Activated CD8-positive, alpha-beta memory T cell treated with anti-CD3 and anti-CD28 coated beads, Interleukin-2, amount 10 ng/mL, durations not matched to agents 7 days and 5 days (primary cell): ENCODE measurements around the gene STON2. TPM values are rescaled to one million over a fixed set of nuclear protein-coding genes. Genes with fewer than 3 reads are reported as not detected.

Source experiments
- ATAC-seq: fragments of 150-1000 bp; cut with Tn5 transposase; one replicate; pipeline ENCODE4 v1.10.0; 2021; ENCODE audit warnings: moderate library complexity
- CTCF ChIA-PET: fragments of 350-600 bp; sonication (Branson Sonifier 250); formaldehyde crosslinking; loops from one replicate; lab custom pipeline; 2021; ENCODE audit warnings: antibody characterized with exemption; lab: Charles Lee
- DNase-seq: peaks from one replicate; pipeline ENCODE4 v3.0.0-alpha.2; 2020
- H3K27ac Mint-ChIP-seq: one replicate; pipeline ENCODE4 v1.8.0; 2021; ENCODE audit warnings: mild to moderate bottlenecking, mixed read lengths
- H3K27me3 Mint-ChIP-seq: one replicate; pipeline ENCODE4 v1.8.0; 2021; ENCODE audit warnings: mixed read lengths
- H3K36me3 Mint-ChIP-seq: one replicate; pipeline ENCODE4 v1.8.0; 2021; ENCODE audit warnings: mild to moderate bottlenecking, mixed read lengths
- H3K4me1 Mint-ChIP-seq: one replicate; pipeline ENCODE4 v1.8.0; 2021; ENCODE audit warnings: mixed read lengths
- H3K4me3 Mint-ChIP-seq: one replicate; pipeline ENCODE4 v1.8.0; 2021; ENCODE audit warnings: mild to moderate bottlenecking, moderate library complexity, mixed read lengths
- H3K9me3 Mint-ChIP-seq: one replicate; pipeline ENCODE4 v1.8.0; 2022; ENCODE audit warnings: low read depth, mixed read lengths
- total RNA-seq, 2 experiments: library from RNA; stranded (reverse); gene quantifications; one replicate each; pipeline ENCODE4 v1.2.3, GENCODE V29; 2021

STON2 gene
- total RNA-seq, 2 experiments from 2014 or later, result 0.20 to 0.66 TPM

DNA sequence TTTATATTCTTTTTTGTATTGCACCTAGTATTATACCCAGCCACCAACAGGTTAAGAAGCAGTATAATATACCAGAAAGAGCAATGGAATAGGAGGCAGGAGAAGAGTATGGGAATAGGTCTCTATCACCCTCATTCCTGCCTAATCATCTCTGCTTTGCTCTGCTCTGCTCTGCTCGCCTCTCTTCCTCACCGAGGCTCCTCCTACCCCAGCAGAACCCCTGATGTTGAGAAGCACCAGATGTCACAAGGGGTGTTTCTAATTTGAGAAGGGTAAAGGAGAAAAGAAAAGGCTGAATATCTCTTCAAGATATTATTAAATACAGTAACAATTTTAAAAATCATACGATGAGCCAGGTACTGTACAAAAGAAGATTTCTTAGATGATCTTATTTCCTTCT lies 89.0 kb downstream of the STON2 start:
- H3K27ac Mint-ChIP-seq, result no peak overlapping the region
- CTCF ChIA-PET, result no interaction called here
- H3K4me1 Mint-ChIP-seq, result no peaks in the 10 kb centered on the region

DNA sequence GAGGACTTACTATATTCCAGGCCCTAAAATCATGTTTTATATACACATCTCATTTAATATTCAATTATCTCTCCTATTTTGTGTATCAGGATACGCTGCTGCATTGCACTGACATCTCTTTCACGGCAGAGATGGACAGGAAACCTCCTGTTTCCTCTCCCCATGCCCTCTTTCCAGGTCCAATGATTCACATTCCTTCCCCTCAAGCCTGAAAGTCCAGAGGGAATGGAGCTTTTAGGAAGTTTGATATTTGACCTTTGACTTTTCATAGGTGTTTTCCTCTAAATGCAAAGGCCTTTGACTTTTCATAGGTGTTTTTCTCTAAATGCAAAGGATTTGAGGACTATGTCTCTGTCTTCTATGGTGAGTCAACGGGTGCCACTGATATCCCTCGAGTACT lies 89.5 kb downstream of the STON2 start:
- H3K27ac Mint-ChIP-seq, result no peak overlapping the region
- H3K9me3 Mint-ChIP-seq, result no peaks in the 10 kb centered on the region
- no peaks in the 10 kb centered on the region for H3K36me3 Mint-ChIP-seq
- peaks cover 3% of the 10 kb centered on the region for H3K4me1 Mint-ChIP-seq
- H3K4me3 Mint-ChIP-seq, result no peak overlapping the region
- CTCF ChIA-PET, result no interaction called here
- peaks cover 23% of the 10 kb centered on the region for H3K27me3 Mint-ChIP-seq
- no peak for DNase-seq
- no peak for ATAC-seq

More for the DNA sequence above, 89.0 kb downstream of the STON2 start:
- Mint-ChIP-seq H3K9me3 (no peaks in the 10 kb centered on the region), H3K36me3 (no peaks in the 10 kb centered on the region), H3K4me3 (no peak overlapping the region), H3K27me3 (peaks cover 23% of the 10 kb centered on the region)
- DNase-seq (no peak), ATAC-seq (no peak)

DNA sequence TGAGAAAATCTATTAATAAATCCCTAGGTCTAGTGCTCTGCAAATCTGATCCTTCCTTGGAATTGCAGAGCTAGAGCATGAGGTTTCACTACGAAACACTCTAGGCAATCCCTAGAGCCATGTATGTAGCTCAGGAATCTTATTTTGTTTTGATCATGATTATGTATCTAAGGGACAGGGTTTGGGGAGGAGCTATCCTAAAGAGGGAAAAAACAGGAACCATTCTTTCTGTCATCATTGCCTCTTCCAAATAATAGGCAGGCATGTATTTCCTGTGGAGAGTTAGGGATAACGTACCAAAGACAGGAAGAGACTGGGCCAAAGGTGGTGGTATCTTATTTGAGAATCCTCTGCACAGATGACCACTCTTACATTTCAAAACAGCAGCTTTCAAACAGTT lies 90.6 kb downstream of the STON2 start:
- Mint-ChIP-seq H3K27me3 (peaks cover 23% of the 10 kb centered on the region), H3K4me3 (no peak overlapping the region)

DNA sequence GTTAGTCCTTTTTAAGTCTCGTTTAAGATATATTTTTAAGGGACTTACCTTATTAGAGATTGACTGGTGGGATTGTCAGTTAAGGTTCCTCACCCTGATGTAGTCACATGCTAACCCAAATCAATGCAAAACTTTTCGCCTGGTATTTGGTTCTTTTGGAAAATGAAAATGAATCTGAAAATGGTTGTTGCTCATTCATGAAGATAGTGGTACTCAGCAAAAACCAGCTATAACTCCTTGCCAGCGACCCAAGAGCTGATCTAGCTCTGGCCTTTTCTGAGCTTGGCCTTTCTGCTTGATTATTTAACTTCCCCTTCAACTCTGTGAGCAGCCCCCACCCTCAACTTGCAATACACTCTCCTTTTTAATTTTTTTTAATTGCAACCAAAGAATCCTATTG lies 94.4 kb downstream of the STON2 start:
- no peak overlapping the region for H3K4me3 Mint-ChIP-seq
- H3K27me3 Mint-ChIP-seq, result peaks cover 13% of the 10 kb centered on the region
- no peaks in the 10 kb centered on the region for H3K9me3 Mint-ChIP-seq
- CTCF ChIA-PET, result no interaction called here
- DNase-seq (no peak), ATAC-seq (no peak)
- H3K36me3 Mint-ChIP-seq, result no peaks in the 10 kb centered on the region
- peaks cover 21% of the 10 kb centered on the region for H3K4me1 Mint-ChIP-seq
- no peak overlapping the region for H3K27ac Mint-ChIP-seq

More for the DNA sequence above, 90.6 kb downstream of the STON2 start:
- Mint-ChIP-seq H3K36me3 (no peaks in the 10 kb centered on the region), H3K9me3 (no peaks in the 10 kb centered on the region), H3K4me1 (peaks cover 4% of the 10 kb centered on the region), H3K27ac (no peak overlapping the region)
- DNase-seq, result no peak
- no peak for ATAC-seq
- CTCF ChIA-PET, result interaction anchor here (1.2 kb wide), 1 partner anchor 155 kb away, joined by 4 read pairs; no protein-coding TSS in a partner anchor

DNA sequence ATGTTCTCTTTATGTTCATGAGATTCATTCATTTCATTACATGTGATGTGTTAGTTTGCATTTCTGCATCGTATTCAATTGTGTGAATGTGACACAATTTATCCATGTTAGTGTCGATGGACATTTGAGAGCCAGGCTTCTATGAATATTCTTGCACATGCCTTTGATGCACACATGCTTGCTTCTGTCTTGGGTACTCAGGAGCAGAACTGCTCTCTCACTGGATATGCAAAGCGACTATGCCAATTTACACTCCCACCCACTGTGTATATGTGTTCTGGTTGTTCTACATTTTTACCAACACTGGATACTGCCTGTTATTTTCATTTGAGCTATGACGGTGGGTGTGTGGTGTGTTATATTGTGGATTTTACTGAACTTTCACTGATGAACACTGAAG lies 95.1 kb downstream of the STON2 start:
- DNase-seq (no peak), ATAC-seq (no peak)
- peaks cover 10% of the 10 kb centered on the region for H3K27me3 Mint-ChIP-seq
- no peak overlapping the region for H3K27ac Mint-ChIP-seq
- H3K36me3 Mint-ChIP-seq, result no peaks in the 10 kb centered on the region
- no peak overlapping the region for H3K4me3 Mint-ChIP-seq
- peaks cover 21% of the 10 kb centered on the region for H3K4me1 Mint-ChIP-seq
- H3K9me3 Mint-ChIP-seq, result no peaks in the 10 kb centered on the region
- CTCF ChIA-PET, result no interaction called here

DNA sequence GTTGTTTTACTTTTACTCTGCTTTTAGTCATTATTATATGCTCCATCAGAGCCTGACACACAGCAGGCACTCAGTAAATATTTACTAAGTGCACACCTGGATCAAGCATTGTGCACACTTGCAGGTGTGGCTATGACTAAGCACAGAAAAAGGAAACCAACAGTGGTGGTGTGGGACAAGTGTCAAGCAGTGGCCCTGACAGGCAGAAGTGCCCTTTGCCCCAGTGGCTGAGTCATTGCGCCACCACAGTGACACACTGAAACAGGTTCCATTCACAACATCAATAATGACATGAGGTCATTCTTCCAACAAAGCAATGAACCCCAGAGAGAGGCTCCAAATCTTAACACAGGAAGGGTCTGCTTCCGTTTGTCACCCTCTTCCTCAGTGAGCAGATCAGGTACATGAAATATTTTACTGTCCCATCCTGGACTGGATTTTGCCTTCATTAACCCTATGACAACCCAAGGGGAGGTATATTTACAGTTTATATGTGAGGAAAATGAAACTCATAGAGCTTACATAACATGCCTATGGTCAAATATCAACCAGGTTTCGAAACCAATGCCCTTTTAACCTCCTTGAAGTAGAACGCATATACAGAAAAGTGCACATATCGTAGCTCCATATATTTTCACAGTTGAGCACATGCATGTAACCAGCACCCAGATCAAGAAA lies 96.7 kb downstream of the STON2 start:
- Mint-ChIP-seq H3K27ac (no peak overlapping the region), H3K4me3 (no peak overlapping the region), H3K4me1 (peaks cover 21% of the 10 kb centered on the region), H3K9me3 (no peaks in the 10 kb centered on the region), H3K36me3 (no peaks in the 10 kb centered on the region), H3K27me3 (peaks cover 8% of the 10 kb centered on the region)
- ATAC-seq (peak; percentile 92), DNase-seq (peak; percentile 83)
- CTCF ChIA-PET, result no interaction called here

DNA sequence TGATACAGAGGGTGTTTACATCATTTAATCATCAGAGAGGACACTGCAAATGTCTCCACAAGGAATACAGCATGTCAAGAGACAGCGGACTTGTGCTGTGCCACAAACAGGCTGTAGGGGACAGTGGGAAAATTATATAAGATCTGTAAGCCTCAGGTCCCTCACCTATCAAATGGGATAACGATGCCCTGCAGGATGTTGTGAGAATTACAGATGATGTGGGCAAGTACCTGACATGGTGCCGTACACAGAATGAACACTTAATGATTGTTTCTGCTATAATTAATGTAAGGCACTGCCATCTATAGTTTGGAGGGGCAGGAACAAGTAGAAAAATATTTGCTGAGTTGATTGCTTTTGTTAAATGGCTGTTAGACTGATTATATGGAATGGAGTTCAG lies 97.5 kb downstream of the STON2 start:
- DNase-seq (no peak), ATAC-seq (no peak)
- H3K4me1 Mint-ChIP-seq, result peaks cover 21% of the 10 kb centered on the region
- H3K4me3 Mint-ChIP-seq, result no peak overlapping the region
- no peaks in the 10 kb centered on the region for H3K9me3 Mint-ChIP-seq
- no peak overlapping the region for H3K27ac Mint-ChIP-seq
- CTCF ChIA-PET, result no interaction called here
- no peaks in the 10 kb centered on the region for H3K36me3 Mint-ChIP-seq
- H3K27me3 Mint-ChIP-seq, result peaks cover 8% of the 10 kb centered on the region

DNA sequence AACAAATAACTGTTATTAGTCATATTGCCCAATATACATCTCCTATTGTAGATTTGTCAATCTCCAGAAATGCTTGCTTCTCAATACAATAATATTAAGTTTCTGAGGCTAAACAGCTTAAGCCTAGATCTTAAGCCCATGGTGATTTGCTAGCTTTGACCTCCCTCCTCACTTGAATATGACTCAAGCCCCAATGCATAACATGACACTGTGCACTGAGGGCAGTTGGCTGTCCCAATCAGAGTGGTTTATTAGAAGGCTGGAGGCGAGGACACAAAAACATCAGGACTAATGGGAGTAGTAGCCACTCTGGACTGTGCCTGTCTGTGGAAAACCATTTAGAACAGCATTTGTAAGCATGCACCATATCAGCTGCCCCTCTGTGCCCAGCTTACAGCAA lies 98.3 kb downstream of the STON2 start:
- Mint-ChIP-seq H3K4me3 (no peak overlapping the region), H3K27me3 (peaks cover 10% of the 10 kb centered on the region), H3K9me3 (no peaks in the 10 kb centered on the region), H3K36me3 (no peaks in the 10 kb centered on the region), H3K4me1 (peaks cover 21% of the 10 kb centered on the region), H3K27ac (no peak overlapping the region)
- ATAC-seq, result no peak
- CTCF ChIA-PET, result interaction anchor here (1.0 kb wide), 1 partner anchor 162 kb away, joined by 3 read pairs; no protein-coding TSS in a partner anchor
- DNase-seq, result no peak

DNA sequence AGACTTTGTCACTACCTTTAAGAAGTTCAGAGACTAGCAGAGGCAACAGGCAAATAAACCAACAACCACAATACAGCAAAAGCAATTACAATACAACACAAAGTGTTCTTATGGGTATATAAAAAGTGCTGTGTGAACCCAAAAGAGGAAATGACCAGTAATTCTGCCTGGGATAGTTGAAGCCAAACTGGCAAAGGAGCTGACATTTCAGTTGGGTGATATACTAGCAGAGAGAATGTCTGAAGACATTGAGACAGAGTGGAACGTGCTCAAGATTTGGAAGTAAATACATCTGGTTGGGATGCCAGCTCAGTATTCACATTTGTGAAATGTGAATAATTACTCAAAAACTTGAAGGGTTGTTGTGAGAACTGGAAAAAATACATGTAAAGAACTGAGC lies 98.8 kb downstream of the STON2 start:
- no peak for DNase-seq
- Mint-ChIP-seq H3K27ac (no peak overlapping the region), H3K9me3 (no peaks in the 10 kb centered on the region), H3K36me3 (no peaks in the 10 kb centered on the region), H3K4me3 (no peak overlapping the region), H3K4me1 (peaks cover 21% of the 10 kb centered on the region), H3K27me3 (peaks cover 6% of the 10 kb centered on the region)
- CTCF ChIA-PET, result interaction anchor here (1.0 kb wide), 1 partner anchor 163 kb away, joined by 3 read pairs; no protein-coding TSS in a partner anchor
- ATAC-seq, result no peak

DNA sequence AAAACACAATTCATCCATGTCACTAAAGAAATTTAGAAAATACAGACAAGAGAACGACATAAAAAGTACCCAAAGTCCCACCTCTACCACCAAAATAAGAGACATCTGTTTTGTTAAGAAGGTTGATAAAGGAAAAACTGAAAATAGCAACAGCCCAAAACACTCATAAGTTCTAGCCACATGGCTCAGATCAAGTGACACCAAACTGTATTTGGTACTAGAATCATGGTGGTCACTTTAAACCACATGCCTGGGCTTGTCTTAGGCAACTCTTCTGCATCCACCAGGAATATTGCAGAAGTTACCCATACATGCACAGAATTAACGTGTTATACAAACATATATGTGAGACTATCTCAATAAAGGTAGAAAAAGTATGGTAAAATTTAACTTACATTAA lies 101.2 kb downstream of the STON2 start:
- CTCF ChIA-PET, result no interaction called here
- H3K36me3 Mint-ChIP-seq, result no peaks in the 10 kb centered on the region
- H3K4me1 Mint-ChIP-seq, result peaks cover 16% of the 10 kb centered on the region
- no peak overlapping the region for H3K4me3 Mint-ChIP-seq
- H3K27me3 Mint-ChIP-seq, result peaks cover 11% of the 10 kb centered on the region
- H3K27ac Mint-ChIP-seq, result no peak overlapping the region
- no peaks in the 10 kb centered on the region for H3K9me3 Mint-ChIP-seq
- DNase-seq, result no peak
- no peak for ATAC-seq

DNA sequence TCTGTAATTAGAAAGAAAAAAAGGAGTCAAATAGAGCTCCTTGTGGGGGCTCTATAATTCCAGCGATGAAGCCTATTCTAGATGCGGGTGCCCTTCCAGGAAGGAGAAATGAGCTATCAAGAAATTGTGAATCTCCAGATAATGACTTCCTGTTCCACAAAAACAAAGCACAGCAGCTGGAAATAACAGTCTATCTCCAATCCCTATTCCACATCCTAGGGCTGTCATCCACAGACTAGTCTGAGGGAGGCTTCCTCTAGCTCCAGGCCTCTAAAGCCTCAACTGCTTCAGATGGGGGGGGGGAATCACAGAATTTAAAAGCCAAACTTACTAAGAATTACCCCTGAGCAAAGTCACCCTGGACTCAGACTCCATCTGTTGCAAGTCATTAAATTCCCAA lies 102.0 kb downstream of the STON2 start:
- H3K27me3 Mint-ChIP-seq, result peaks cover 11% of the 10 kb centered on the region
- ATAC-seq (no peak), DNase-seq (no peak)
- H3K4me3 Mint-ChIP-seq, result no peak overlapping the region
- H3K27ac Mint-ChIP-seq, result no peak overlapping the region
- CTCF ChIA-PET, result no interaction called here
- H3K9me3 Mint-ChIP-seq, result no peaks in the 10 kb centered on the region
- no peaks in the 10 kb centered on the region for H3K36me3 Mint-ChIP-seq
- H3K4me1 Mint-ChIP-seq, result peaks cover 8% of the 10 kb centered on the region

DNA sequence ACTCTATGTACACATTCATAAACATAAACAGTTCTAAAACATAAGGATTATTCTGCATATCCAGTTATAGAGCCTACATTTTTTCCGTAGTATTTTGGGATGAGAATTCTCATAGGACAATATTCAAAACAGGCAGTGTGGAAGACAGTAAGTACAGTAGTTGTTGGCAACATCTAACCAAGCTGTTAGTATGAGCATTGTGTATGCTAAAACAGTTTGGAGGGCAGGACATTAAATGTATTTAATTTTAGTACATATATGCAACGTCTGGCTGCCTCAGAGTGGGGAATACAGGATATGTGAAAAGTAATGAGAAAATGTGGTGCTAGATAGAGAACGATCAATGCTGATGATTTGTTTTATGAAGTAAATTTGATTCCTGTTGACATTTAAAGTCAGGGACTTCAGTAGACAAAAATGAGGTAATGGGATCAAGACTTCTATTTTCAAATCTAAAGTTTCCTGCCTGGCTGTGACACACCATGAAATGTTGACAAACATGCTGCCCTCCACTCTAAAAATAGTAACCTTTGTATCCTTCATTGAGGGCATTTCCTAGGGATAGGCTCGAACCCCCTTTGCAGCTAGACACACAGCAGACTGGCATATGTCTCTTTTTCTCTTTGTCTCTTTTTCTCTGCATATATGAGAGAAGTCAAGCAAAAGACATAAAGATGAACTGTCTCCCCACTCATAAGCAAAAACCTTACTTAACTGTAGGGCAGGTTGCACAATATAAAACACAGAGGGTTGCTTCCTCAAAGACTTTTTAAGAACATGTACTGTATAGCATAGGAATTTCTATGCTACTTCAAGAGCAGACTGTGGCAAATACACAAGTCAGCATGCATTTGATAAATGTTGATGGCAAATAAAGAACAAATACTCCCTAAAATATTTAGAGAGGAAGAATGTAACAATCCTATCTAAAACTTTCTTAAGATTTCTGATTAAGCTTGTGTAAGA lies 103.9 kb downstream of the STON2 start:
- Mint-ChIP-seq H3K27me3 (peaks cover 11% of the 10 kb centered on the region), H3K9me3 (no peaks in the 10 kb centered on the region), H3K27ac (no peak overlapping the region), H3K36me3 (no peaks in the 10 kb centered on the region), H3K4me1 (no peaks in the 10 kb centered on the region), H3K4me3 (no peak overlapping the region)
- CTCF ChIA-PET, result no interaction called here
- ATAC-seq, result no peak
- DNase-seq, result no peak

DNA sequence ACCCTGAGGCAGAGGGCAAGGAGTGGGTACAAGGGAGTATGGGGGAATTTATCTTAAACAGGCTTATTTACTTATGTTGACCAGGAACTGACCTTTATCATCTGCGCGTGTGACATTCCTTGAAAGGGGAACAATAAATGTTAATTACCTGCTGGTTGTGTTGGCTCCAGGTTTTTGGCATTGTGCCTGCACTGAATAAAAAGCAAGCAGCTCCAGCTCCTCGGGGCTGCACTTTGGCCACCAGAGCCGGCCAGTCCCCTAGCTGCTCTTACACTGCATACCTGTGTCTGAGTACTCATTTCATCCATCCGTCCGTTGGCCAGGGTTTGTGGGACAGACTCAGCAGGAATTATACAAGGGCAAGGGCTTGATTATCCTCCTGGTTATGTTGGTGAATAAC lies 110.6 kb downstream of the STON2 start:
- no peak for ATAC-seq
- Mint-ChIP-seq H3K9me3 (no peaks in the 10 kb centered on the region), H3K4me1 (no peaks in the 10 kb centered on the region), H3K36me3 (no peaks in the 10 kb centered on the region), H3K4me3 (no peak overlapping the region), H3K27ac (no peak overlapping the region), H3K27me3 (peaks cover 20% of the 10 kb centered on the region)
- no peak for DNase-seq
- CTCF ChIA-PET, result no interaction called here
